ENCODE measurements around the gene FAM135A.

- TF ChIP-seq, protein P1, sequence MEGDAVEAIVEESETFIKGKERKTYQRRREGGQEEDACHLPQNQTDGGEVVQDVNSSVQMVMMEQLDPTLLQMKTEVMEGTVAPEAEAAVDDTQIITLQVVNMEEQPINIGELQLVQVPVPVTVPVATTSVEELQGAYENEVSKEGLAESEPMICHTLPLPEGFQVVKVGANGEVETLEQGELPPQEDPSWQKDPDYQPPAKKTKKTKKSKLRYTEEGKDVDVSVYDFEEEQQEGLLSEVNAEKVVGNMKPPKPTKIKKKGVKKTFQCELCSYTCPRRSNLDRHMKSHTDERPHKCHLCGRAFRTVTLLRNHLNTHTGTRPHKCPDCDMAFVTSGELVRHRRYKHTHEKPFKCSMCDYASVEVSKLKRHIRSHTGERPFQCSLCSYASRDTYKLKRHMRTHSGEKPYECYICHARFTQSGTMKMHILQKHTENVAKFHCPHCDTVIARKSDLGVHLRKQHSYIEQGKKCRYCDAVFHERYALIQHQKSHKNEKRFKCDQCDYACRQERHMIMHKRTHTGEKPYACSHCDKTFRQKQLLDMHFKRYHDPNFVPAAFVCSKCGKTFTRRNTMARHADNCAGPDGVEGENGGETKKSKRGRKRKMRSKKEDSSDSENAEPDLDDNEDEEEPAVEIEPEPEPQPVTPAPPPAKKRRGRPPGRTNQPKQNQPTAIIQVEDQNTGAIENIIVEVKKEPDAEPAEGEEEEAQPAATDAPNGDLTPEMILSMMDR (conservative IDR thresholded peaks at IDR 0.05 in 1 of 2, IDR thresholded peaks at IDR 0.05 in 1 of 2; ENCODE audit: extremely low read depth in 1 of 2, insufficient read depth in 1 of 2, low read depth in 1 of 2, low read length in 2 of 2): no peak
- TF ChIP-seq EZH2 (IDR thresholded peaks at IDR 0.05; ENCODE audit: borderline replicate concordance, low read length): no peak
Observed at GRCh38 chr6:70503813-70504465, 90.6 kb downstream of the FAM135A start.

All from mammary epithelial cell (primary cell).